SU-DHL-6 (cell line): Measurements from ENCODE around the gene PTGIS.

Experiments used
- H2AFZ ChIP-seq: fragments of 200-600 bp; sonication (generic); 2 replicates; pipeline ENCODE4 v1.6.1; 2014; ENCODE audit warnings: low read depth, mild to moderate bottlenecking, moderate library complexity, mixed read lengths, antibody characterized with exemption, low read length; ENCODE audit not compliant: severe bottlenecking
- H3F3A ChIP-seq: fragments of 200-600 bp; shearing (Covaris generic); 2 replicates; pipeline ENCODE4 v1.6.0; 2016; ENCODE audit warnings: antibody characterized with exemption, mild to moderate bottlenecking; ENCODE audit not compliant: insufficient read depth
- H3K27ac ChIP-seq: fragments of 200-600 bp; sonication (generic); 2 replicates; pipeline ENCODE4 v1.5.1; 2016; ENCODE audit warnings: low read depth, mild to moderate bottlenecking, low read length, moderate library complexity, mixed read lengths
- H3K27me3 ChIP-seq: fragments of 200-600 bp; sonication (generic), shearing (Covaris generic); 2 replicates; pipeline ENCODE4 v1.6.0; 2014; ENCODE audit warnings: mild to moderate bottlenecking, low read length
- H3K36me3 ChIP-seq: fragments of 200-600 bp; sonication (generic); 2 replicates; pipeline ENCODE4 v1.6.1; 2014; ENCODE audit warnings: mild to moderate bottlenecking, low read length, mixed read lengths
- H3K4me2 ChIP-seq: fragments of 300-600, 200-600 bp; shearing (Covaris generic), sonication (generic); 2 replicates; pipeline ENCODE4 v1.6.0; 2014; ENCODE audit warnings: low read length, low read depth, mild to moderate bottlenecking; ENCODE audit not compliant: poor library complexity, severe bottlenecking
- H3K4me3 ChIP-seq: fragments of 200-600 bp; sonication (generic); 2 replicates; pipeline ENCODE4 v1.5.1; 2014; ENCODE audit warnings: antibody characterized with exemption, low read length, mild to moderate bottlenecking, mixed read lengths; ENCODE audit not compliant: insufficient read depth, poor library complexity, severe bottlenecking
- H3K79me2 ChIP-seq: fragments of 200-600 bp; sonication (generic); 2 replicates; pipeline ENCODE4 v1.6.1; 2014; ENCODE audit warnings: mild to moderate bottlenecking, low read length, moderate library complexity; ENCODE audit not compliant: insufficient read depth
- H3K9ac ChIP-seq: fragments of 200-600 bp; sonication (generic); 2 replicates; pipeline ENCODE4 v1.7.0; 2014; ENCODE audit warnings: mild to moderate bottlenecking, low read length
- H3K9me2 ChIP-seq: fragments of 200-600 bp; sonication (generic); replicated peaks from 2 replicates; pipeline ENCODE4 v1.6.1; 2014; ENCODE audit warnings: low read length; ENCODE audit not compliant: insufficient read depth
- H3K9me3 ChIP-seq: fragments of 200-600 bp; sonication (generic); 2 replicates; pipeline ENCODE4 v1.6.1; 2014; ENCODE audit warnings: low read length, mixed read lengths; ENCODE audit not compliant: insufficient read depth
- H4K20me1 ChIP-seq: fragments of 200-600 bp; sonication (generic); 2 replicates; pipeline ENCODE4 v1.6.1; 2014; ENCODE audit warnings: low read depth, mild to moderate bottlenecking, antibody characterized with exemption, low read length, moderate library complexity, mixed read lengths
- EZH2phosphoT487 ChIP-seq: fragments of 200-600 bp; sonication (generic), shearing (Covaris generic); conservative IDR thresholded peaks from 2 replicates; pipeline ENCODE4 v1.6.1; 2018; ENCODE audit warnings: mild to moderate bottlenecking, antibody characterized with exemption, low read length, moderate library complexity, mixed read lengths
- TF ChIP-seq, protein P1 (sequence below): fragments of 200-600 bp; sonication (generic); IDR thresholded peaks from one replicate; pipeline ENCODE4 v1.5.1; 2017; ENCODE audit warnings: antibody characterized with exemption, mild to moderate bottlenecking, low read length, moderate library complexity; ENCODE audit not compliant: insufficient read depth, poor library complexity, severe bottlenecking

The PTGIS gene

DNA sequence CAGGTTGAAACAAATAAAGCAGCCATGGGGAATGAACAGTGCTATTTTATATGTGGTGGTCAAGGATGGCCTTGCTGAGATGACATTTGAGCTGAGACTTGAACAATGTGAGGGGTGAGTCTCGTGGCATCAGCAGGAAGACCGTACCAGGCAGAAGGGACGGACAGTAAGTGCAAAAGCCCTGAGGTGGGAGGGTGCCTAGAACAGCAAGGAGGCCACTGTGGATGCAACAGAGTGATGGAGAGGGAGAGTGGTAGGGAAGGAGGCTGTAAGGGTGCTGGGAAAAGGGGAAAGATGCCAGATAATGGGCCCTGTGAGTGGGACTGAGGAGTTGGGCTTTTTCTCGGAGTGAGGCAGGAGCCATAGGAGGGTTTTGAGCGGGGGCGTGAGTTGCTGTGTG lies 97.0 kb downstream of the PTGIS start:
- Histone ChIP-seq H3K79me2 (no peaks in the 10 kb centered on the region), H3K27me3 (no peaks in the 10 kb centered on the region; the same call in 1 of the 2 replicates), H3K4me3 (no peak overlapping the region), H2AFZ (no peak overlapping the region), H3K9ac (no peak overlapping the region), H3K9me2 (no peaks in the 10 kb centered on the region), H3K4me2 (no peak overlapping the region), H3F3A (no peaks in the 10 kb centered on the region), H4K20me1 (no peaks in the 10 kb centered on the region), H3K9me3 (no peaks in the 10 kb centered on the region), H3K27ac (no peak overlapping the region), H3K36me3 (no peaks in the 10 kb centered on the region)
- TF ChIP-seq, protein P1, sequence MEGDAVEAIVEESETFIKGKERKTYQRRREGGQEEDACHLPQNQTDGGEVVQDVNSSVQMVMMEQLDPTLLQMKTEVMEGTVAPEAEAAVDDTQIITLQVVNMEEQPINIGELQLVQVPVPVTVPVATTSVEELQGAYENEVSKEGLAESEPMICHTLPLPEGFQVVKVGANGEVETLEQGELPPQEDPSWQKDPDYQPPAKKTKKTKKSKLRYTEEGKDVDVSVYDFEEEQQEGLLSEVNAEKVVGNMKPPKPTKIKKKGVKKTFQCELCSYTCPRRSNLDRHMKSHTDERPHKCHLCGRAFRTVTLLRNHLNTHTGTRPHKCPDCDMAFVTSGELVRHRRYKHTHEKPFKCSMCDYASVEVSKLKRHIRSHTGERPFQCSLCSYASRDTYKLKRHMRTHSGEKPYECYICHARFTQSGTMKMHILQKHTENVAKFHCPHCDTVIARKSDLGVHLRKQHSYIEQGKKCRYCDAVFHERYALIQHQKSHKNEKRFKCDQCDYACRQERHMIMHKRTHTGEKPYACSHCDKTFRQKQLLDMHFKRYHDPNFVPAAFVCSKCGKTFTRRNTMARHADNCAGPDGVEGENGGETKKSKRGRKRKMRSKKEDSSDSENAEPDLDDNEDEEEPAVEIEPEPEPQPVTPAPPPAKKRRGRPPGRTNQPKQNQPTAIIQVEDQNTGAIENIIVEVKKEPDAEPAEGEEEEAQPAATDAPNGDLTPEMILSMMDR, result no peak
- TF ChIP-seq EZH2phosphoT487, result no peak

DNA sequence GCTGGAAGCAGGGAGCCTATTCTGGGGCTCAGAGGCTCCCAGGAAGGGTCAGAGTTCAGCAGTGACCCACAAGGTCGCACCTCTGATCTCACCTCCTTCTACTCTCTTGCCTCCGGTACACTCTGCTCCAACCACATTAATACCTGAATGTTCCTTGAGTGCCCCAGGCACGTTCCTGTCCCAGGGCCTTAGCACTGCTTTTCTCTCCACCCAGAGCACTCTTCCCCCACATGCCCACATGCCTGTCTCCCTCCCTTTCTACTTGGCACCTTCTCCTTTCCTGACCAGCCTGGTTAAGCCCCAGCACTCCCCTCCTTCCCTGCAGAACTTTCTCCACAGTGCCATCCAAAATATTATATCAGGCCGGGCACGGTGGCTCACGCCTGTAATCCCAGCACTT lies 98.9 kb downstream of the PTGIS start:
- H3K9ac ChIP-seq, result no peak overlapping the region
- H3K9me3 ChIP-seq, result no peaks in the 10 kb centered on the region
- TF ChIP-seq, protein P1, result no peak
- TF ChIP-seq EZH2phosphoT487, result no peak
- H2AFZ ChIP-seq, result no peak overlapping the region
- no peaks in the 10 kb centered on the region; the same call in 1 of the 2 replicates for H3K27me3 ChIP-seq
- H3K4me2 ChIP-seq, result no peak overlapping the region
- H3F3A ChIP-seq, result no peaks in the 10 kb centered on the region
- H3K9me2 ChIP-seq, result no peaks in the 10 kb centered on the region
- H3K79me2 ChIP-seq, result no peaks in the 10 kb centered on the region
- H3K27ac ChIP-seq, result no peak overlapping the region
- H3K4me3 ChIP-seq, result no peak overlapping the region
- no peaks in the 10 kb centered on the region for H4K20me1 ChIP-seq
- no peaks in the 10 kb centered on the region for H3K36me3 ChIP-seq

DNA sequence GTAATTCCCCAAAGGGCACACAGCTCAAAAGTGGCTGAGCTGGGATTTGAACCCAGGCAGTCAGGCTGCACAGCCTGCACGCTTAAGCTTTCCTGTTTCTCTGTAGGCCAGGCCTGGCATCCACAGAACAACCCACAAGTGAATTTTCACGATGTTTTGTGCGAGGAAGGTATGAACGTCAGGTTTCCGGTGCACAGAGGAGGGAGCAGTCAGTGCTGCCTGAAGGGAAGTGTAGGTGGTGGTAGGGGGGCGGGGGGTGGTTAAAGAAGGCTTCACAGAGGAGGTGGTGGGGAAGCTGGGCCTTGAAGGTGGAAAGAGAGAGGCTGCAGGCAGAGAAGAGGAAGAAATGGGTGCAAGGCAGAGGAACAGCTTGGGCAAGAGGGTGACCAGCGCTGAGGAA lies 99.5 kb downstream of the PTGIS start:
- no peaks in the 10 kb centered on the region for H3K36me3 ChIP-seq
- no peak overlapping the region for H3K9ac ChIP-seq
- no peaks in the 10 kb centered on the region; the same call in 1 of the 2 replicates for H3K27me3 ChIP-seq
- H3K79me2 ChIP-seq, result no peaks in the 10 kb centered on the region
- H3F3A ChIP-seq, result no peaks in the 10 kb centered on the region
- no peak overlapping the region for H3K4me3 ChIP-seq
- no peak for TF ChIP-seq EZH2phosphoT487
- TF ChIP-seq, protein P1, result no peak
- no peaks in the 10 kb centered on the region for H4K20me1 ChIP-seq
- no peaks in the 10 kb centered on the region for H3K9me2 ChIP-seq
- H3K9me3 ChIP-seq, result no peaks in the 10 kb centered on the region
- no peak overlapping the region for H2AFZ ChIP-seq
- no peak overlapping the region for H3K27ac ChIP-seq
- H3K4me2 ChIP-seq, result no peak overlapping the region
